H1 (cell line): ENCODE measurements around the gene KRTAP1-5.

Experiments used
- ATF3 ChIP-seq: IDR thresholded peaks from 2 replicates; pipeline ENCODE4 v1.6.1; 2011; ENCODE audit warnings: low read depth, mild to moderate bottlenecking, low read length; ENCODE audit not compliant: insufficient read depth
- CEBPB ChIP-seq: IDR thresholded peaks from 2 replicates; pipeline ENCODE4 v1.6.1; 2012; ENCODE audit warnings: low read depth, low read length
- CTCF ChIP-seq, 3 experiments: IDR thresholded peaks; 1 replicate in 2 of 3; 2 replicates in 1 of 3; pipeline versions ENCODE4 v1.5.1 to v1.6.1; 2011; ENCODE audit warnings: low read length in 3 of 3, mild to moderate bottlenecking in 3 of 3, inconsistent platforms in 2 of 3, low read depth in 1 of 3, moderate library complexity in 1 of 3; ENCODE audit not compliant: insufficient read depth in 1 of 3; ENCODE audit errors: control extremely low read depth in 1 of 3
- EP300 ChIP-seq, 2 experiments: IDR thresholded peaks; 1 replicate in 1 of 2; 2 replicates in 1 of 2; pipeline ENCODE4 v1.6.1; 2011 to 2012; ENCODE audit warnings: low read depth in 2 of 2, low read length in 2 of 2, mild to moderate bottlenecking in 2 of 2, borderline replicate concordance in 1 of 2, inconsistent platforms in 1 of 2, moderate library complexity in 1 of 2
- EZH2 ChIP-seq: fragments of 200-600 bp; sonication (generic); IDR thresholded peaks from 2 replicates; pipeline ENCODE4 v1.7.1; 2012; ENCODE audit warnings: low read depth, mild to moderate bottlenecking, moderate library complexity, low read length, inconsistent platforms; ENCODE audit not compliant: severe bottlenecking
- GABPA ChIP-seq: IDR thresholded peaks from 2 replicates; pipeline ENCODE4 v1.6.1; 2011; ENCODE audit warnings: mild to moderate bottlenecking, low read length, moderate library complexity, borderline replicate concordance; ENCODE audit not compliant: insufficient read depth
- MAX ChIP-seq: IDR thresholded peaks from 2 replicates; pipeline ENCODE4 v1.6.1; 2012; ENCODE audit warnings: inconsistent platforms
- PHF8 ChIP-seq: fragments of 200-600 bp; sonication (generic); conservative IDR thresholded peaks from 2 replicates; pipeline ENCODE4 v1.7.1; 2012; ENCODE audit warnings: low read depth, mild to moderate bottlenecking, inconsistent platforms, low read length, moderate library complexity
- POLR2A ChIP-seq, 2 experiments: IDR thresholded peaks; 1 replicate in 1 of 2; 2 replicates in 1 of 2; pipeline ENCODE4 v1.6.1; 2011; ENCODE audit warnings: low read depth in 2 of 2, low read length in 2 of 2, mild to moderate bottlenecking in 2 of 2; ENCODE audit errors: control extremely low read depth in 1 of 2
- POLR2AphosphoS5 ChIP-seq: IDR thresholded peaks from 2 replicates; pipeline ENCODE4 v1.6.1; 2011; ENCODE audit warnings: low read depth, low read length
- RXRA ChIP-seq: IDR thresholded peaks from 2 replicates; pipeline ENCODE4 v1.6.1; 2011; ENCODE audit warnings: low read depth, mild to moderate bottlenecking, low read length, moderate library complexity; ENCODE audit not compliant: insufficient read depth
- SP1 ChIP-seq: IDR thresholded peaks from 2 replicates; pipeline ENCODE4 v1.6.1; 2011; ENCODE audit warnings: low read depth, low read length
- TBP ChIP-seq: IDR thresholded peaks from 2 replicates; pipeline ENCODE4 v1.6.1; 2011; ENCODE audit warnings: low read depth, low read length, improper control_type of control experiment

DNA sequence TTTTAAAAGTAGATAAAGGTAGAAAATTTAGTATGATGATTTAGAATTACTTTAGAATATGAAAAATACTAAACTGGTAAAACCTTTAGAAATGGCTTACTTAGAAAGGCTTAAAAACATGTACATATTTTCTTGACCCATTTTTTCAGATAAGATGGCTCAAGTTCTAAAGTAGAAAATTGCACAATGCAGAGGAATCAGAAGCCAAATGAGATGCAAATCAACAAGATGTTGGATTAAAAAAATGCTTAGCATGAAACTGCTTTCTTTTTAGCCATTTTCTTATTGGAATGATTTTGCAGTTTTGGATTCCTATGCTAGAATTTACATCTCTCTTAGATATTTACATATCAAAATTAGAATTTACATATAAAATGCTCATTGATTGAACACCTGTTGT lies 16.6 kb downstream of the KRTAP1-5 start:
- TF ChIP-seq CTCF (IDR thresholded peaks at IDR 0.05; ENCODE audit: control extremely low read depth in 1 of 3, insufficient read depth in 1 of 3, low read depth in 1 of 3, low read length in 3 of 3) (no peak), PHF8 (no peak), SP1 (no peak), GABPA (no peak), ATF3 (no peak), RXRA (no peak), POLR2AphosphoS5 (no peak), POLR2A (IDR thresholded peaks at IDR 0.05; ENCODE audit: control extremely low read depth in 1 of 2, low read depth in 2 of 2, low read length in 2 of 2) (no peak), EZH2 (no peak), TBP (no peak), CEBPB (no peak), MAX (no peak), EP300 (IDR thresholded peaks at IDR 0.05; ENCODE audit: borderline replicate concordance in 1 of 2, low read depth in 2 of 2, low read length in 2 of 2) (no peak)
